ENCODE results near the gene PTGIS.

DNA sequence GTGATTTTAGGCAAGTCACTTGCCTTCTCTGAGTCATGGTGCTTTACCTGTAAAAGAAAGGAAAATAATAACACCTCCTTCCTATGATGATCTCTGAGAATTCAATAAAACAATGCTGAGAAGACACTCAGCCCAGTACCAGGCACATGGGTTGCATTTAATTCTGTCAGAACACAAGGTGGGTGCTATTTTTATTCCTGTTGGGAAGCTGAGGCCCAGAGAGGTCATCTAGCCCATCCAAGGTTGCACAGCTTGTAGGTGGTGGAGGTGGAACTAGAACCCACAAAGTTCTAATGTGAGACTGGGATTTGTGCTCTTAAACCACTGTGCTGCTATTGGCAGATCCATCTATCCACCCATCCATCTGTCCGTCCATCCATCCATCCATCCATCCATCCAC, 39.6 kb upstream of the PTGIS start:
- TF ChIP-seq, protein P1, sequence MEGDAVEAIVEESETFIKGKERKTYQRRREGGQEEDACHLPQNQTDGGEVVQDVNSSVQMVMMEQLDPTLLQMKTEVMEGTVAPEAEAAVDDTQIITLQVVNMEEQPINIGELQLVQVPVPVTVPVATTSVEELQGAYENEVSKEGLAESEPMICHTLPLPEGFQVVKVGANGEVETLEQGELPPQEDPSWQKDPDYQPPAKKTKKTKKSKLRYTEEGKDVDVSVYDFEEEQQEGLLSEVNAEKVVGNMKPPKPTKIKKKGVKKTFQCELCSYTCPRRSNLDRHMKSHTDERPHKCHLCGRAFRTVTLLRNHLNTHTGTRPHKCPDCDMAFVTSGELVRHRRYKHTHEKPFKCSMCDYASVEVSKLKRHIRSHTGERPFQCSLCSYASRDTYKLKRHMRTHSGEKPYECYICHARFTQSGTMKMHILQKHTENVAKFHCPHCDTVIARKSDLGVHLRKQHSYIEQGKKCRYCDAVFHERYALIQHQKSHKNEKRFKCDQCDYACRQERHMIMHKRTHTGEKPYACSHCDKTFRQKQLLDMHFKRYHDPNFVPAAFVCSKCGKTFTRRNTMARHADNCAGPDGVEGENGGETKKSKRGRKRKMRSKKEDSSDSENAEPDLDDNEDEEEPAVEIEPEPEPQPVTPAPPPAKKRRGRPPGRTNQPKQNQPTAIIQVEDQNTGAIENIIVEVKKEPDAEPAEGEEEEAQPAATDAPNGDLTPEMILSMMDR (IDR thresholded peaks at IDR 0.05) = no peak
- TF ChIP-seq POLR2A (IDR thresholded peaks at IDR 0.05; ENCODE audit: low read length) (no peak), CHD4 (IDR thresholded peaks at IDR 0.05; ENCODE audit: borderline replicate concordance) (no peak), SREBF2 (IDR thresholded peaks at IDR 0.05) (no peak), NR3C1 (IDR thresholded peaks at IDR 0.05) (no peak), ZFP36 (IDR thresholded peaks at IDR 0.05; ENCODE audit: borderline replicate concordance, partially characterized antibody) (peak; percentile 37)
